ENCODE data around the gene BCL11A. TPM values are rescaled to one million over a fixed set of nuclear protein-coding genes. Genes with fewer than 3 reads are reported as not detected.
A peak's percentile ranks its signal among the peaks of the same experiment; 100 is the strongest.

BCL11A gene
- total and polyA plus RNA-seq, 12 donors: 3.2 to 38.5 (median 22.7) TPM

- no peak for ATAC-seq
- H3K4me3 ChIP-seq: peak overlapping the region in 2 of 10 donors; percentile 4 to 6
- 36 to 43% methylated on average over 13 of the region's 13 CpGs for WGBS, 2 donors
- peaks cover 0 to 49% (median 30%) of the 10 kb centered on the region in 7 donors for H3K27me3 ChIP-seq
- H3K27ac ChIP-seq: peak overlapping the region in 3 of 10 donors; percentile 10 to 20 (median 12)
- intact Hi-C loops (cut with DNase I): loop anchor here in 1 of 10 donors (5.0 kb wide), 1 partner anchor 46 kb away; no protein-coding TSS in a partner anchor
- DNase-seq: no peak
- H3K9me3 ChIP-seq: no peaks in the 10 kb centered on the region
- peaks cover 0 to 89% (median 37%) of the 10 kb centered on the region in 9 donors for H3K4me1 ChIP-seq
- no peaks in the 10 kb centered on the region for H3K36me3 ChIP-seq
- TF ChIP-seq CTCF (IDR thresholded peaks at IDR 0.05): no peak
These were observed 20.1 kb downstream of the BCL11A start for GRCh38 chr2:60533101-60534051.

- no peak for TF ChIP-seq CTCF (IDR thresholded peaks at IDR 0.05)
- intact Hi-C loops (cut with DNase I): loop anchor here in 1 of 10 donors (5.0 kb wide), 1 partner anchor 45 kb away; no protein-coding TSS in a partner anchor
- ATAC-seq: no peak
- 83 to 89% methylated on average over 3 of the region's 3 CpGs for WGBS, 2 donors
- no peaks in the 10 kb centered on the region for H3K36me3 ChIP-seq
- no peak for DNase-seq
- peaks cover 0 to 90% (median 42%) of the 10 kb centered on the region in 9 donors for H3K4me1 ChIP-seq
- H3K27me3 ChIP-seq: peaks cover 0 to 46% (median 30%) of the 10 kb centered on the region in 7 donors
- peak overlapping the region in 1 of 10 donors; percentile 23 for H3K27ac ChIP-seq
- H3K4me3 ChIP-seq: no peak overlapping the region
- H3K9me3 ChIP-seq: no peaks in the 10 kb centered on the region
These were observed 21.0 kb downstream of the BCL11A start for GRCh38 chr2:60532421-60532820.

- 44 to 59% methylated on average over 12 of the region's 12 CpGs for WGBS, 2 donors
- Histone ChIP-seq H3K9me3 (no peaks in the 10 kb centered on the region), H3K4me1 (peaks cover 0 to 85% (median 38%) of the 10 kb centered on the region in 9 donors), H3K27me3 (peaks cover 0 to 46% (median 30%) of the 10 kb centered on the region in 7 donors), H3K27ac (peak overlapping the region in 4 of 10 donors; percentile 4 to 43 (median 13)), H3K36me3 (no peaks in the 10 kb centered on the region), H3K4me3 (peak overlapping the region in 1 of 10 donors; percentile 3)
- DNase-seq: no peak
- intact Hi-C loops (cut with DNase I): loop anchor here in 1 of 10 donors (5.0 kb wide), 1 partner anchor 44 kb away; no protein-coding TSS in a partner anchor
- TF ChIP-seq CTCF (IDR thresholded peaks at IDR 0.05): no peak
- ATAC-seq: peak in 6 of 8 donors; percentile 36 to 49 (median 43)
These were observed 21.7 kb downstream of the BCL11A start for GRCh38 chr2:60531701-60532133.

- H3K4me1 ChIP-seq: peaks cover 0 to 77% (median 44%) of the 10 kb centered on the region in 9 donors
- H3K4me3 ChIP-seq: no peak overlapping the region
- no peaks in the 10 kb centered on the region for H3K9me3 ChIP-seq
- H3K27me3 ChIP-seq: peaks cover 0 to 46% (median 30%) of the 10 kb centered on the region in 7 donors
- WGBS, 2 donors: 23% methylated on average over 12 of the region's 12 CpGs
- TF ChIP-seq CTCF (IDR thresholded peaks at IDR 0.05): no peak
- peak overlapping the region in 4 of 10 donors; percentile 3 to 48 (median 36) for H3K27ac ChIP-seq
- intact Hi-C loops (cut with DNase I): loop anchor here in 1 of 10 donors (5.0 kb wide), 1 partner anchor 43 kb away; no protein-coding TSS in a partner anchor
- ATAC-seq (peak in 7 of 8 donors; percentile 52 to 81 (median 73)), DNase-seq (peak; percentile 46 to 68)
- no peaks in the 10 kb centered on the region for H3K36me3 ChIP-seq
These were observed 22.7 kb downstream of the BCL11A start for GRCh38 chr2:60530660-60531281.

All from heart right ventricle (tissue), 16 donors.